T-helper 17 cell (primary cell): ENCODE measurements around the gene GOLGA5. TPM values are rescaled to one million over a fixed set of nuclear protein-coding genes. Genes with fewer than 3 reads are reported as not detected.
"Not testable (repeated sequence)": the region's sequence is repeated elsewhere in the genome, so short reads cannot be mapped to it uniquely, and the experiment has no call there.

Experiments used
- ATAC-seq: fragments of 150-1000 bp; cut with Tn5 transposase; 2 replicates; pipeline ENCODE4 v1.10.0; 2021; ENCODE audit warnings: mild to moderate bottlenecking, moderate library complexity
- DNase-seq, 3 donors: peaks; one replicate each; pipeline versions ENCODE4 v3.0.0 to v3.0.0-alpha.2; 2020 to 2021
- H3K9me3 ChIP-seq: one replicate; pipeline ENCODE4 v1.7.0; 2013; ENCODE audit warnings: low read length, mild to moderate bottlenecking; ENCODE audit not compliant: control insufficient read depth, poor library complexity, severe bottlenecking
- H3K27ac Mint-ChIP-seq: one replicate; pipeline ENCODE4 v1.8.0; 2022; ENCODE audit warnings: mild to moderate bottlenecking, moderate library complexity, mixed read lengths
- H3K27me3 Mint-ChIP-seq: one replicate; pipeline ENCODE4 v1.8.0; 2022; ENCODE audit warnings: mixed read lengths
- H3K36me3 Mint-ChIP-seq: one replicate; pipeline ENCODE4 v1.8.0; 2022; ENCODE audit warnings: low read depth, mixed read lengths
- H3K4me1 Mint-ChIP-seq: one replicate; pipeline ENCODE4 v1.8.0; 2022; ENCODE audit warnings: mild to moderate bottlenecking, mixed read lengths
- H3K4me3 Mint-ChIP-seq: one replicate; pipeline ENCODE4 v1.8.0; 2022; ENCODE audit warnings: mild to moderate bottlenecking, moderate library complexity, mixed read lengths
- total RNA-seq, 4 donors: library from RNA in 2 of 4; stranded (reverse) in 2 of 4; gene quantifications; one replicate each; pipeline ENCODE4 v1.2.3 and lab custom pipeline; 2022 to 2026

The GOLGA5 gene
- total RNA-seq, 2 donors from 2014 or later, result 12.0 to 12.4 TPM

DNA sequence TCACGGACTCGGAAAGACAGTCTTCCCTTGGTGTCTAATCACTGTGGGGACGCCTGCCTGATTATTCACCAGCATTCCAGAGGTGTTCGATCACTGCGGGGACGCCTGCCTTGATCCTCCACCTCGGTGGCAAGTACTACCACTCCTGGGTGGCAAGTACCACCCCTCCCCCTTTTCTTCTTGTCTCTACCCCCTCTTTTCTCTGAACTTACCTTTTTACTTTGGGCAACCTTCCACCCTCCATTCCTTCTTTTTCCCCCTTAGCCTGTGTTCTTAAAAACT, 33.6 kb upstream of the GOLGA5 start:
- peak overlapping the region; percentile 80 for H3K27ac Mint-ChIP-seq
- no peak overlapping the region for H3K4me3 Mint-ChIP-seq
- DNase-seq (no peak), ATAC-seq (no peak)
- H3K27me3 Mint-ChIP-seq, result peaks cover 15% of the 10 kb centered on the region
- peaks cover 17% of the 10 kb centered on the region for H3K4me1 Mint-ChIP-seq
- no peaks in the 10 kb centered on the region for H3K9me3 ChIP-seq
- H3K36me3 Mint-ChIP-seq, result peaks cover 3% of the 10 kb centered on the region

DNA sequence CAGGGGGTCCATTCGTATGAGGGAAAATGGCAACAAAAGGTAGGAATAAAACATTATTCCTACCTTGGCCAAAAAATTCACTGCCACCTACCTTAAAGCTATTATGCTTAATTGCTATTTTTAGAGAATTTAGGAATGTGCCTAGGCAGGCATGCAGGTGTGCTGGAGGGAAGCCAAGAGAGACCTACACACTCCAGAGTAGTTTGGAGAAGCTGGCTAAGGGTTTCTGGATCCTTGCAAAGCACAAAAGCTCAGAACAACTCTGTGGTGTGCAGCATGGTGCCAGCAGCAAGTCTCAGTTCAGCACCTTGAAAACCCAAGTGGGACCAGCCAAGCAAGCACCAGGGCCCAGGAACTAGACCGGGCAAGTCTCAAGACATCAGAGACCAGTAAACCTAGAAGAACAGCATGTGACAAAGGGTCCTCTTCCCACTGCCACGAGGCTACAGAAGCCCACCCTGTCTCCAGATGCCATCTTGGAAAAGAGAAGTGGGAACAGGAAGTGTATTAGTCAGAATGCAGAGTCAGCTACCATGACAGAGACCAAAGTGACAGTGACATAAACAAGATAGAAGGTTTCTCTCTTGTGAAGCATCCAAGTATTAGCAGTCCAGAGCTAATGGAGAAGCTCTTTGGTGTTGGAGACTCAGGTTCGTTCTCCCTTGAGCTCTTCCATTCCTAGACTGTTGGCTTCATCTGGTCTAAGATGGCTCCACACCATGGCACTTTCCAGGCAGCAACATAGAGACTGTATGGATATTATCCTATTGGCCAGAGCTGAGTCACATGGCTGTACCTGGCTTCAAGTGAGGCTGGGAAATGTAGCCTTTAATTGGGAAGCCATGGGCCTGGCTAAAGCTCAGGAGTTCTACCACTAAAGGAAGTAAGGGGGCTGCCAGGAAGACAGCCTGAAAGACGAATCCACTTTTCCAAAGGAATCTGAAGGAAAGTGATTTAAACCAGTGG, 30.2 kb upstream of the GOLGA5 start:
- Mint-ChIP-seq H3K4me1 (peaks cover 20% of the 10 kb centered on the region), H3K27me3 (peaks cover 15% of the 10 kb centered on the region)
- DNase-seq, H3K36me3 Mint-ChIP-seq, H3K27ac Mint-ChIP-seq, ATAC-seq, H3K4me3 Mint-ChIP-seq, H3K9me3 ChIP-seq: not testable (repeated sequence)

DNA sequence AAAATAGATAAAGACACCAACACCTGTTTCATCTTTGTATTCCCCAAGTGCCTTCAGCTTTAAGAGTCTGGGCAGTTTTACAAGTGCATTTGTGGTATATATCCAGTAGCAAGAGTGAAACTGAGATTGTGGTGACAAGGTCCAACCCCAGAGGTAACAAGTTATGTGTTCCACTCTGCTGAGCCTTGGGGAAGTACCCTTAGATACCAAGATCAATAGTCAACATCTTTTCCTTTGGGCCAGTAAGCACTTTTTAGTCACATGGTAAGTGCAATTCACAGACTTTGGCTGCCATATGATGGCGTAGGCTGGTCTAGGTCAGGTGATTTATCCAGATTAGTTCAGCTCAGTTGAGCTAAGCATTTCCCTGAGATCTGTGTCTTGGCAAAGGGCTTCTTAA, 25.9 kb upstream of the GOLGA5 start:
- ATAC-seq, result peak; percentile 96
- not testable (repeated sequence) for H3K9me3 ChIP-seq, H3K36me3 Mint-ChIP-seq, H3K4me1 Mint-ChIP-seq, DNase-seq, H3K27me3 Mint-ChIP-seq, H3K4me3 Mint-ChIP-seq
- H3K27ac Mint-ChIP-seq, result peak overlapping the region; percentile 75

DNA sequence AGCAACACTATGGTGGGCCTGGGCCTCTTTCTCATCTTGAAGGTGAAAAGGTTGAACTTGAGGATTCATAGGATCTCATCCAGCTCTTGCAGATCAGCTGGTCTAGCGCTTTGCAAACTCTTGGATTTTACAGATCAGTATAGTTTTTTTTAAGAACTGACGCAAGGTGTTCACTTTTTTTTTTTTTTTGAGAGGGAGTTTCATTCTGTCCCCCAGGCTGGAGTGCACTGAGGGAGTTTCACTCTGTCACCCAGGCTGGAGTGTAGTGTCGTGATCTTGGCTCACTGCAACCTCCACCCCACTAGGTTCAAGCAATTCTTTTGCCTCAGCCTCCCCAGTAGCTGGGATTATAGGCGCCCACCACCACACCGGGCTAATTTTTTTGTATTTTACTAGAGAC, 25.3 kb upstream of the GOLGA5 start:
- H3K27me3 Mint-ChIP-seq, result no peaks in the 10 kb centered on the region
- no peak for DNase-seq
- no peaks in the 10 kb centered on the region for H3K36me3 Mint-ChIP-seq
- peak overlapping the region; percentile 75 for H3K27ac Mint-ChIP-seq
- peaks cover 5% of the 10 kb centered on the region for H3K4me1 Mint-ChIP-seq
- no peak for ATAC-seq
- no peaks in the 10 kb centered on the region for H3K9me3 ChIP-seq
- no peak overlapping the region for H3K4me3 Mint-ChIP-seq

DNA sequence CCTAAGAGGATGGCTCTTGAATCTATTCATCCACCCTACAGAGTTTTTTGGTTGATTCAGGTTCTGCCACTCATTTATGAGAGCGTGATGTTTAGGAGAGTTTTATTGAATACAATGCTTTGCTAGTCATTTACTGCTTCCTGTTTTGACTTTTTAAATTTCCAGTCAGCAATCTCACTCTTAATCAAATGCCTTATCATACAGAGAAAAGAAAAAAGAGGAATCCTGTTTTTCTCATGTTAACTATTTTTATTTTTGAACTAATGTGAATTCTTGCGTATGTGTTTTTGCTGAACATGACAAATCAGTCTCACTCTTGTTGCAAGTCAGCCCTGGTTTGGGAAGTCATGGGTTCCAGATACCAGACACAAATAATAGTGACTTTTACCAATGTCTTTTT, 23.6 kb upstream of the GOLGA5 start:
- Mint-ChIP-seq H3K4me3 (no peak overlapping the region), H3K4me1 (peaks cover 8% of the 10 kb centered on the region), H3K27ac (no peak overlapping the region), H3K36me3 (no peaks in the 10 kb centered on the region), H3K27me3 (no peaks in the 10 kb centered on the region)
- no peak for ATAC-seq
- H3K9me3 ChIP-seq, result no peaks in the 10 kb centered on the region
- DNase-seq, result no peak

DNA sequence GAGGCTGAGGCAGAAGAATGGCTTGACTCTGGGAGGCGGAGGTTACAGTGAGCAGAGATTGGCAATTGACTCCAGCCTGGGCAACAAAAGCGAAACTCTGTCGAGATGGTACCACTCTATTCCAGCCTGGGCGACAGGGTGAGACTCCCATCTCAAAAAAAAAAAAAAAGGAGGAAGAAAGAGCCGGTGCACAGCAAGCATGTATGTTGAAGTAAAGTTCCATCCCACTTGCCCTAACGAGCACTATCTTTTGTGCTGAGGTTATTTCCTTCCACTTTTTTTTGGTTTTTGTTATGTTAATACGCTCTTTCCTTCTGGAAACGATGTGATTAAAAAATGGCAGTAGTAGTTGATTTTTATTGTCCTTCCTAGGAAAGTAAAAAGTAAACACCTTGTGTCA, 19.5 kb upstream of the GOLGA5 start:
- no peaks in the 10 kb centered on the region for H3K9me3 ChIP-seq
- no peak overlapping the region for H3K4me3 Mint-ChIP-seq
- peak overlapping the region; percentile 21 for H3K27ac Mint-ChIP-seq
- H3K27me3 Mint-ChIP-seq, result no peaks in the 10 kb centered on the region
- no peak for DNase-seq
- H3K36me3 Mint-ChIP-seq, result peaks cover 2% of the 10 kb centered on the region
- no peak for ATAC-seq
- peaks cover 3% of the 10 kb centered on the region for H3K4me1 Mint-ChIP-seq

DNA sequence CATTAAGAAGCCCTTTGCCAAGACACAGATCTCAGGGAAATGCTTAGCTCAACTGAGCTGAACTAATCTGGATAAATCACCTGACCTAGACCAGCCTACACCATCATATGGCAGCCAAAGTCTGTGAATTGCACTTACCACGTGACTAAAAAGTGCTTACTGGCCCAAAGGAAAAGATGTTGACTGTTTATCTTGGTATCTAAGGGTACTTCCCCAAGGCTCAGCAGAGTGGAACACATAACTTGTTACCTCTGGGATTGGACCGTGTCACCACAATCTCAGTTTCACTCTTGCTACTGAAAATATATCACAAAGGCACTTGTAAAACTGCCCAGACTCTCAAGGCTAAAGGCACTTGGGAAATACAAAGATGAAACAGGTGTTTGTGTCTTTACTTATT, 18.8 kb upstream of the GOLGA5 start:
- not testable (repeated sequence) for H3K27me3 Mint-ChIP-seq

DNA sequence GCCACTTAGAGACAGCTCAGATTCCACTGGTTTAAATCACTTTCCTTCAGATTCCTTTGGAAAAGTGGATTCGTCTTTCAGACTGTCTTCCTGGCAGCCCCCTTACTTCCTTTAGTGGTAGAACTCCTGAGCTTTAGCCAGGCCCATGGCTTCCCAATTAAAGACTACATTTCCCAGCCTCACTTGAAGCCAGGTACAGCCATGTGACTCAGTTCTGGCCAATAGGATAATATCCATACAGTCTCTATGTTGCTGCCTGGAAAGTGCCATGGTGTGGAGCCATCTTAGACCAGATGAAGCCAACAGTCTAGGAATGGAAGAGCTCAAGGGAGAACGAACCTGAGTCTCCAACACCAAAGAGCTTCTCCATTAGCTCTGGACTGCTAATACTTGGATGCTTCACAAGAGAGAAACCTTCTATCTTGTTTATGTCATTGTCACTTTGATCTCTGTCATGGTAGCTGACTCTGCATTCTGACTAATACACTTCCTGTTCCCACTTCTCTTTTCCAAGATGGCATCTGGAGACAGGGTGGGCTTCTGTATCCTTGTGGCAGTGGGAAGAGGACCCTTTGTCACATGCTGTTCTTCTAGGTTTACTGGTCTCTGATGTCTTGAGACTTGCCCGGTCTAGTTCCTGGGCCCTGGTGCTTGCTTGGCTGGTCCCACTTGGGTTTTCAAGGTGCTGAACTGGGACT, 15.1 kb upstream of the GOLGA5 start:
- H3K27me3 Mint-ChIP-seq, H3K9me3 ChIP-seq, H3K27ac Mint-ChIP-seq, DNase-seq, H3K4me3 Mint-ChIP-seq, ATAC-seq, H3K36me3 Mint-ChIP-seq, H3K4me1 Mint-ChIP-seq: not testable (repeated sequence)

More for the DNA sequence above, 18.8 kb upstream of the GOLGA5 start:
- not testable (repeated sequence) for DNase-seq, H3K36me3 Mint-ChIP-seq, H3K4me1 Mint-ChIP-seq, H3K4me3 Mint-ChIP-seq, H3K9me3 ChIP-seq
- peak; percentile 93 for ATAC-seq
- peak overlapping the region; percentile 63 for H3K27ac Mint-ChIP-seq

DNA sequence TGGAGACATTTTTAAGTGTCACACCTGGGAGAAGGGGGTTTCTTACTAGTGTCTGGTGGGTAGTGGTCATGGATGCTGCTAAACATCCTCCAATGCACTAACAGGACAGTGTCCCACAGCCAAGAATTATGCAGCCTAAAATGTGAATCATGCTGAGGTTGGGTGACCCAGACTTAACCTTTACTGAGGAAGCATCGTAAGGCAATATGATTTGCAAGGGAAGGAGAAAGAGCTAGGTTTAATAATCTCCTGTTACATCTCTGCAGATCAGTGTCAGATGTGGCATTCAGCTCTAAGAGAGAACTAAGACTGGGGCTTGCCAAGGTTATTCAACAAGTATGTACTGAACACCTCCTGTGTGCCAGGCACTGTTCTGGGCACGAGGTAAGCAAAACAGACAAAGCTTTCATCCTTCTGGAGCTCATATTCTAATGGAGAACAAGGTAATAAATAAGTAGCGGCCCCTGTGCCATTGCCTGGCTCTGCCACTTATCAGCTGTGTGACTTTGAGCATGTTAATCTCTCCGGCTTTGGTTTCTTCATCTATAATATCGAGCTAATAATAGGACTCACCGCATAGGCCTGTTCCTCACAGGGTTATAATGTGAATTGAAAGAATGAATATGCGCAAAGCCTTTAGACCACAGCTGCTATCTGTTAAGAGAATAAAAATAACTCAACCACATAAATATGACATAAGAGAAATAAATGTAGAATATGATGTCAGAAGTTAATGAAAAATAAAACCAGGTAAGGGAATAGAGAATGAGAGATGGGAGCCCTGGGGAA, 13.5 kb upstream of the GOLGA5 start:
- peak overlapping the region; percentile 43 for H3K27ac Mint-ChIP-seq
- peaks cover 2% of the 10 kb centered on the region for H3K36me3 Mint-ChIP-seq
- no peaks in the 10 kb centered on the region for H3K9me3 ChIP-seq
- ATAC-seq (peak; percentile 72), DNase-seq (no peak)
- H3K4me1 Mint-ChIP-seq, result peaks cover 5% of the 10 kb centered on the region
- no peak overlapping the region for H3K4me3 Mint-ChIP-seq
- no peaks in the 10 kb centered on the region for H3K27me3 Mint-ChIP-seq

DNA sequence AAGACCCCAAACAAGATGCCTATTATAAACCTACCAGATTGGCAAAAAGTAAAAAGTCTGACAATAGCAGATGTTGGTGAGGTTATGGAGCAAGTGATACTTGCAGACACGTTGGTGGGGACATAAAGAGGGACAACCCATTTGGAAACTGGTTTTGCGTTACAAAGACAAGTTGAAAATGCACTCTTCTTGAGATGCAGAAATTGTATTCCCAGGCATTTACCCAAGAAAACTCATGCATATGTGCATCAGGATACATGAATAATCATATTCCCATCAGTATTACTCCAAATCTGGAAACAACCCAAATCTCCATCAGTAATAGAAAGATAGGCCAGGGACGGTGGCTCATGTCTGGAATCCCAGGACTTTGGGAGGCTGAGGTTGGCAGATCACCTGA, 12.8 kb upstream of the GOLGA5 start:
- Mint-ChIP-seq H3K27ac (no peak overlapping the region), H3K36me3 (peaks cover 2% of the 10 kb centered on the region), H3K4me3 (no peak overlapping the region), H3K4me1 (peaks cover 5% of the 10 kb centered on the region), H3K27me3 (no peaks in the 10 kb centered on the region)
- DNase-seq, result no peak
- H3K9me3 ChIP-seq, result no peaks in the 10 kb centered on the region
- no peak for ATAC-seq

DNA sequence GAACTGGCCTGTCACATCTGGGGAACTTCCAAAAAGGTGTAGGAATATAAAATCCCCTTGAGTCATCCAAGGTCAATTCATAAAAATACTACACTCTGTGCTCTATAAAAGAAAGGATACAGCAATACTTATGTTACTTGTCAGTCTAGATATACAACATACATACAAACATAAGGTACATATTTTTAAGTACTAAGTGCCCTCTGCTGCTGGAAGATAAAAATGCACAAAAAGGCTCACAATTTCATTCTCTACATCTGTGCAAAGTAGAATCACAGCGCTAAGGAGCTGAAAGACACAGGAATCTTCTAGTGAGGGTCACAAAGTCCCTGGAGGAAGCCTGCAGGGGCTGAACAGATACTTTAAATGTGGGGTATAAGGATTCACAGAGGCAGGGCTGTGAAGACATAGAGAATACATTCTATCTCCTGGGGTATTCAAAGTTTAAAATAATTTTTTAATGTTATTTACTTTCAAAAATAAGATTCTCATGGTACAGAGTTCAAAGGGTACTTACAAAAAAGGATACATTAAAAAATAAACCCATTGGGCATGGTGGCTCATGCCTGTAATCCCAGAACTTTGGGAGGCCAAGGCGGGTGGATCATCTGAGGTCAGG, 10.2 kb upstream of the GOLGA5 start:
- Mint-ChIP-seq H3K27me3 (no peaks in the 10 kb centered on the region), H3K4me1 (peaks cover 5% of the 10 kb centered on the region), H3K4me3 (no peak overlapping the region), H3K36me3 (no peaks in the 10 kb centered on the region), H3K27ac (no peak overlapping the region)
- DNase-seq, result peak in 1 of 3 donors; percentile 13
- H3K9me3 ChIP-seq, result no peaks in the 10 kb centered on the region
- ATAC-seq, result peak; percentile 72

DNA sequence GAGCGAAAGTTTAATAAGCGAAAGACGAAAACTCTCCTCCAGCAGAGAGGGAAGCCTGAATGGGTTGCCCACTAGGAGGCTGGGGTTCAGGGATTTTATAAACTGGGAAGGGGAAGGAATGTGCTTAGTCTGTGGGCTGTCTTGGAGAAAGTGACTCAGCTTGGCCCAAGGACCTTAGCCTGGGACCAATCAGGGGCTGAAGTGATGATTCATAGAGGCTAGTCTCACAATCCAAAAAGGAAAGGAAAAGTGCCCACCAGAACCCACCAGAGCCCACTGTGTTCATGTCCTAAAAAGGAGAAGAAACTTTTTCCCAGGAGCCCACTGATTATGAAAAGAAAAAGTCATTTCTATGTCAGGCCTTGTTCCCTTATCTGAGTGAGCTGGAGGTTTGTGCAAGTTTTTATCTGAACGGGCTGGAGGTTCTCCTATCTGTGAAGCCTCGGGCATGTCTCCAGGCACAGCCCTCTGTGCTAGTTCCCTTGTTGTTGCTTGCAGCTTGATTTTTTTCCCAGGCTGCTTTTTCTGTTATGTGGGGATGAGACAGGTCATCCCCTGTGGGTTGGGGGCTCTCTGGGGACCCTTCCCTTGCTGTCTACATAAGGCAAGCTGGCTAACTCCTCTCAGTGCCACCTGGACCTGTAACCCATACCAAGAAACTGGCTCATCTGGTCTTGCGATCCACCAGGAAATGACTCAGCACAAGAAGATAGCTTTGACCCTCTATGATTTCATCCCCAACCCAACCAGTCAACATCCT, 8.3 kb upstream of the GOLGA5 start:
- Mint-ChIP-seq H3K27me3 (no peaks in the 10 kb centered on the region), H3K36me3 (no peaks in the 10 kb centered on the region), H3K4me1 (peaks cover 5% of the 10 kb centered on the region), H3K4me3 (no peak overlapping the region), H3K27ac (no peak overlapping the region)
- peaks cover 6% of the 10 kb centered on the region for H3K9me3 ChIP-seq
- DNase-seq (no peak), ATAC-seq (no peak)
